Fibroblast of peridontal ligament (primary cell): ENCODE measurements around the gene TMEM196.

Source experiments
- DNase-seq: peaks from one replicate; pipeline ENCODE4 v3.0.0-alpha.2; 2010; ENCODE audit errors: extremely low read depth

Gene TMEM196

GRCh38 chr7:19772841-19773760, at the start of gene TMEM196:
Gene TMEM196 (minus strand): TSS chr7:19773617. CDS start chr7:19772696, 921 bp downstream.
- DNase-seq: peak; percentile 2

GRCh38 chr7:19816128-19816527, 42.7 kb upstream of the TMEM196 start:
- no peak for DNase-seq

DNA sequence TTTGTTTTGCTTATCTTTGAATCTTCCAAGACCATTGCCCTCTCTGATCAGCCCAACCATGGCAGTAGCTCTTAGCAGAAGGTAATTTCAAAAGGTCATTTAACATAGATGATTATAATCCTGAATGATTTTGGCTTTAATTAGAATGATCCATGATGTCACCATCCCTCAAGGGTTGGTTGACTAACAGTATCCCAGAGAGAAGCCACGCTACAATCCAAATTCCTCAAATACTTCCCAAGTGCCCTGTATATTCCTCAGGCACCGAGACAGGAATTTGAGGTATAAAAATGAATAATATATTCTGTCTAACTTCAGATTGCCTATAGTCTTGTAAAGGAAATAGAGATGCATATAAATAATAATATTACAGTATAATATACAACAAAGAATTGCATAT, 42.1 kb upstream of the TMEM196 start:
- DNase-seq: no peak

DNA sequence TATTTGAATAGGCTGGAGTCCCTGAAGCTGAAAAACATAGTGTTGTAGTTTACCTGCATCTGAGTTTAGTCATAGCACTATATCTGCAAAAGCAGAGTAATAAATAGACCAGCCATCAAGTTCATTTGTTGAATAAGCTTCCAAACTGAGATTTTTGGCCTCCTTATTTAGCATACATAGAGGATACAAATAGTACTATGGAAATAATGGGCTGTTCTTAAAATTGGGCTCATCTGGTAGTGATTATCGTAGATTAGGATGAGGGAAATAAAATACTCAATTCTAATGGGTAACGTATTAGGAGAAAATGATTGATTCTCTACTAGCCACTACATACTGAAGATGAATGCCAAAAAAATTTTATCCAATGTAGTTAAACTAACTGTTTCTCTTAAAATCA, 41.4 kb upstream of the TMEM196 start:
- DNase-seq: no peak

DNA sequence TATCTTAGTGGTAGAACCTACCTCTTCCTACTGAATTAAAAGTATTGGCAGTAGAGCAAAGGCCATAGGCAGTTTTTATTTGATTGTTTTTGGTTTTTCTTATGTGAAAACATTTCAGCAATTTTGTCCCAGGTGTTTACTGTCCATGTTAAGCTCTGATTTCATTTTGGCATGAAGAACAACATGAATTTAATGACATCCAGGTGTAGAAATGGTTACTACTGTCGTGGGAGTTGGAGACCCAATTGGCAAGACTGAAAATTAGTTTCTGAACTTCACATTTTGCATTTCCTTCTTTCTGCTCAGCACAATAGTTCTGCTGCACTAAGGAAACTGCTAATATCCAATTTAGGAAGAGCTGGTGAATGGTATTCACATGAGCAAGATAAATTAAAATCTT, 38.0 kb upstream of the TMEM196 start:
- DNase-seq: no peak

DNA sequence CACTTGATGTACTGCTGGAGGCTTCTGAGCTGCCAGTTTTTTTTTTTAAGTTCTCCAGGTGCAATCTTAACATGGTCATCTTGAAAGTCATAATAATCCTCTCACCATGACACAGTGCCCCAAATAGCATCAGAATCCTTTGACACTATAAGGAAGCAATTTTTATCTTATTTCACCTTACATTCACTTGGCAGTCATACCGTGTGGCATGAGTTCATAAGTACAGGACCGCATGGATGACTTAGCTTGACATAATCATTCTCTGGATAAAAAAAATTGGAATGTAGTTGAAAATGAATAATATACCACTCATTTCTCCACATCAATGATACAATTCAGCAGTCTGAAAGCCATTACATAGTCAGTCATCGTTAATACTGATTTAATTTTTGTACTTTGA, 25.6 kb upstream of the TMEM196 start:
- no peak for DNase-seq

DNA sequence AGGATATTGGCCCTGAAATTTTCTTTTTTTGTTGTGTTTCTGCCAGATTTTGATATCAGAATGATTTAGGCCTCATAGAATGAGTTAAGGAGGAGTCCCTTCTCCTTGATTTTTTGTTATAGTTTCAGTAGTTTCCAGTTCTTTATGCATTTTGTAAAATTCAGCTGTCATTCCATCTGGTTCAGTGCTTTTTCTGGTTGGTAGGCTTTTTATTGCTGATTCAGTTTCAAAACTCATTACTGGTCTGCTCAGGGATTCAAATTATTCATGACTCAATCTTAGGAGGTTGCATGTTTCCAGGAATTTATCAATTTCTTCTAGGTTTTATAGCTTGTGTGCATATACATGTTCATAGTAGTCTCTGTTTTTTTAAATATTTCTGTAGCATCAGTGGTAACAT, 10.1 kb upstream of the TMEM196 start:
- no peak for DNase-seq

GRCh38 chr7:19776981-19777380, 3.6 kb upstream of the TMEM196 start:
- DNase-seq: no peak

DNA sequence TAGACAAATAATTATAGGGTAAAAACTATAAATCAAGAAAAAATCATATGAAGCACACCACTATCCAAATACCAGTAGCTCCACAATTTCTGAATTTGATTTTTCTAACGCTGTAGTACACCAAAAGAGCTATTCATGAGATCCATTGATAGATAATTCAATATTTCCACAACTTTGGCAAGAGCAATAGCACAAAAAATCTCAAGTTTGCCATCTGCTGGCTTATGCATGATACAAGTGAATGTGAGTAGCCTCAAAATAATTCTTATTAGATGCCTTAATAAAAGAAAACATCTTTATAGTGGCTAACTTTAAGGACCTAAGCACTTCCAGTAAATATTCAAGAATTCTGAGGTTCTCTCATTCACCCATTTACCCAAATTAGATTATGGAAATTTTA, 2.2 kb upstream of the TMEM196 start:
- no peak for DNase-seq

- no peak for DNase-seq
Measured at GRCh38 chr7:19772306-19772705, 1.1 kb downstream of the TMEM196 start.

- DNase-seq: peak; percentile 45
Measured at GRCh38 chr7:19762631-19763030, 10.8 kb downstream of the TMEM196 start.

DNA sequence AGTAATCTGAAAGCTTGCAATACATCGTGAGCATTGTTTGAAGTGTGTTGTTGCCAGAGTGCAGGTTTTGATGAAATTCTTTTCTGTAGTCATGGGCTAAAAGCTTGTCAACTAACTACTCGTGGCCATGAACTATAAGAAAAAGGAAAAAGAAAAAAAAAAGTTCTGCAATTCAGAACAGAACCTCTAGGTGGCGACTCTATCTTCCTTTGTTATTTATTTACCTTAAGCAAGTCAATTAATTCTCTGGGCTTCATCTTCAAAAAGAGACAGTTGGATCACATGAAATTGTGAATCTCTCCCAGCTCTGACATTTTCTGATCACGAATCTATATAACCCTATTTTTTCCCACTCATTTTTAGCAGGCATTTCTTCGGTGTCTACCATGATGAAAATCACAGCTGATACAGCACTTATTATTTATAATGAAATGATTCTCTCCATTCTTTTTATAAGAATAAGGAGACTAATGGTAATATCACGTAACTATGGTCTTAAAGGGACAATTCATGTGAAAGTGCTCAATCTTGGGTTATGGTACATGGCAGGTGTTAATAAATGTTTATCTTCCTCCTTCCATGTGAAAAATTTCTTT, 18.8 kb downstream of the TMEM196 start:
- peak; percentile 68 for DNase-seq

DNA sequence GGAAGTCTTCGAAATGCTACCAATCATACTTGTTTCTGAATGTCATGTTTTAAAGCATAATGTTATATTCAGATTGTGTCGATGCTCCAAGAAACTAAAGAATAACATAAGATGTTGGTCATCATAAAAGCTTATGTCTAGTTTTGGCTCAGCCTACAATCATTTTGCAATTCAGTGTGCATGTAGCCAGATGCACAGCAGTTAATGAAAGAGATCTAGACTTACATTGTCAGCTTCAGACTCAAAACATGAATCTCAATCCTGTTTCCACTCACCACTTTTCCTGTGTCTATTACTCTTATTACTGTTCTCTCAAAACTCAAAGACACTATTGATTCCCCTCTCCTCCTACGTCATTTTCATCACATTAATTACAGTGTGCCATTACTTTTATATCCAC, 21.4 kb downstream of the TMEM196 start:
- DNase-seq: peak; percentile 20

DNA sequence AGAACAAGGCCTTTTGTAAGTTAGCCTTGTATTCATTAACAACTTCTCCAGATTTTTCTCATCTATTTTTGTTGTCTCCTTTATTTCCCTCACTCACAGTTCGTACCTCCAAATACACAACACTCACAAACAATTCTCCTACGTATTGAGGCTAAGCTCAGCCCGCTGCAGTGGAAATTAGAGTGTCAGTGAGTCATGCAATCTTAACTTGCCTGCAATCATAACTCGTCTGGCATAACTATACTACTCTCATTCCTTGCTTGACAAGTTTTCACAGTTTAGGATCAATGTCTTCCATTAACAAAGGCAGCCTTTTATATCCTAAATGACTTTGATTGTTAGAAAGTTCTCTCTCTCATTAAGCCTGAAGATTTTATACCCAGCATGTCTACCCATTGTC, 23.8 kb downstream of the TMEM196 start:
- DNase-seq: peak; percentile 9

DNA sequence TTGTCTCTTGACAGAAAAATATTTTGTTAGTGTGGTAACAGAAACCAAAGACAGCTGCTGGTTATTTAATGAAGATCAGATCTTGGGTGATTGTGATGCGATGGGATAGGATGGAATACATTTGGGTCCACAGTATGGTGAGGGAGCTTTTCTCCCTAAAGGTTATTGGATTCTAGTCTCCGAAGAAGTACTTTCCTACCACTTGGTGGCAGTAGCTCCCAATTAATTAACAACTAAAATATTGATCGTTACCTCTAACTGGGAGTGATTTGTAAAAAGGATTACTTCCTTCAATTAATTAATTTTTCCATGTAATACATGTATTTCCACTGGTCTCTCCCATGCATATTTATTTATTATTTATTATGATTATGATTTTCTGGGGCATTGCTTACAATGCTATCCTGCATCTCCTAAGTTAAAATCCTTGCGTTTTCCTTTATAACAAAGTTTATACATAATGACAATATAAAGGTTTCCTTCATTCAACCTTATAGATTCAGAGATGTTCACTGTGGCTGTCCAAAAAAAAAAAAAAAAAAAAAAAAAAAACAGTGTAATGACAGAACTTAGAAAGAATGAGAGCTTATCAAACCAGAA, 25.6 kb downstream of the TMEM196 start:
- peak; percentile 57 for DNase-seq

DNA sequence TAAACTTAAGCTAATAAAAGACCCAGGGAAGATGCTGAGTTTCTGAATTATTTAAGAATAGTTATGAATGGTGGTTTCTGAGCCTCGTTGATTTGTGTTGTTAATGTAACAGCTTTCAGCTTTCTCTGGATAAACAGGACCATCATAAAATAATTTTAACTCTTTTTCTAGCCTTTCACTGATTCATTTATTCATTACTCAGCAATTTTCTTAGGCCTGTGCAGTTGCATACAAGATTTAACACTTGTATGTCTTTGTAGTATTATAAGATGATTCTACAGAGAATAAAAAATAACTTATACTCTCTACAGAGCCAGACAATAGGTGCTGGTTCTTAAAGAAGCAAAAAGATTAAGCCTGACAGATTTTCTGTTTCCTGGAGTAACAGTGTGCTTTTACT, 29.3 kb downstream of the TMEM196 start:
- no peak for DNase-seq

GRCh38 chr7:19728716-19729115, 44.7 kb downstream of the TMEM196 start:
- DNase-seq: no peak

GRCh38 chr7:19725770-19726169, 47.6 kb downstream of the TMEM196 start:
- DNase-seq: no peak

- DNase-seq: no peak
Measured at GRCh38 chr7:19715499-19715898, 57.9 kb downstream of the TMEM196 start.

- peak; percentile 74 for DNase-seq
Measured at GRCh38 chr7:19713676-19714075, 59.7 kb downstream of the TMEM196 start.

DNA sequence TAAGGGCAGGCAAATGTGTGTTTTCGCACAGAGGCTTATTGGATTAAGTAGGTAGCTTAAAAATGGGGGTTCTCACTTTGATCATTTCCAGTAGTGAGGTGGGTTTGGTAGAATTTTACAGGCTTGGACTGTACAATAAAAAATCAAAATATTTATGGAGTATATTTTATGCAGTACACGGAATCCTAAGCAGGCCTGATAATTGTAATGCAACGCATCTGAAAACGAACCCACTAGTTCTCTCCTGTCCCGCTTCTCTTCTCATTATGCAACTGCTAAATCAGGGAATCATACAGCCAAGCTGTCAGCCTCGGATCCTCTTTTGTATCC, 64.2 kb downstream of the TMEM196 start:
- DNase-seq: no peak

- peak; percentile 97 for DNase-seq
Measured at GRCh38 chr7:19708397-19709248, 64.8 kb downstream of the TMEM196 start, which contains the start of gene POLR1F. Gene POLR1F (minus strand): TSS chr7:19709037. CDS start chr7:19709016, 21 bp downstream.
